Activated CD4-positive, alpha-beta T cell treated with anti-CD3 and anti-CD28 coated beads for 48 hours (primary cell): ENCODE results near the gene PLXNB2.

Source experiments
- DNase-seq: peaks from one replicate; pipeline ENCODE4 v3.0.0-alpha.2; 2020

PLXNB2 gene

GRCh38 chr22:50296658-50297490 lies 10.6 kb downstream of the PLXNB2 start:
- no peak for DNase-seq

- DNase-seq: no peak
Observed at GRCh38 chr22:50294319-50294656, 13.2 kb downstream of the PLXNB2 start.

GRCh38 chr22:50293441-50294318 lies 13.8 kb downstream of the PLXNB2 start:
- no peak for DNase-seq

GRCh38 chr22:50292643-50293440 lies 14.6 kb downstream of the PLXNB2 start:
- no peak for DNase-seq

GRCh38 chr22:50289942-50290630 lies 17.4 kb downstream of the PLXNB2 start:
- DNase-seq: no peak

- no peak for DNase-seq
Observed at GRCh38 chr22:50289151-50289941, 18.1 kb downstream of the PLXNB2 start.

- DNase-seq: no peak
Observed at GRCh38 chr22:50287731-50288130, 19.7 kb downstream of the PLXNB2 start.

GRCh38 chr22:50286701-50287318 lies 20.6 kb downstream of the PLXNB2 start:
- DNase-seq: no peak

- no peak for DNase-seq
Observed at GRCh38 chr22:50286275-50286674, 21.2 kb downstream of the PLXNB2 start.

GRCh38 chr22:50285568-50286229 lies 21.7 kb downstream of the PLXNB2 start:
- no peak for DNase-seq

- DNase-seq: no peak
Observed at GRCh38 chr22:50284479-50284878, 23.0 kb downstream of the PLXNB2 start.

GRCh38 chr22:50283821-50284220 lies 23.6 kb downstream of the PLXNB2 start:
- DNase-seq: no peak

- no peak for DNase-seq
Observed at GRCh38 chr22:50282361-50283155, 24.9 kb downstream of the PLXNB2 start.

- no peak for DNase-seq
Observed at GRCh38 chr22:50281957-50282356, 25.5 kb downstream of the PLXNB2 start.

- DNase-seq: no peak
Observed at GRCh38 chr22:50281384-50281760, 26.1 kb downstream of the PLXNB2 start.

- no peak for DNase-seq
Observed at GRCh38 chr22:50280708-50281383, 26.6 kb downstream of the PLXNB2 start.

GRCh38 chr22:50280022-50280707 lies 27.3 kb downstream of the PLXNB2 start:
- no peak for DNase-seq

GRCh38 chr22:50278956-50279619 lies 28.4 kb downstream of the PLXNB2 start:
- DNase-seq: no peak
